HepG2 (cell line): Measurements from ENCODE around the gene ZFHX3. TPM values are rescaled to one million over a fixed set of nuclear protein-coding genes. Genes with fewer than 3 reads are reported as not detected.

Source experiments
- BORCS8-MEF2B ChIP-seq: sonication (generic); formaldehyde crosslinking; IDR thresholded peaks from 2 replicates; pipeline ENCODE4 v1.8.0; 2022; ENCODE audit warnings: mild to moderate bottlenecking, missing genetic modification reagents
- CBX2 ChIP-seq, 2 experiments: fragments of 200-600 bp in 1 of 2; sonication (generic); formaldehyde crosslinking in 1 of 2; IDR thresholded peaks; 2 replicates each; pipeline versions ENCODE4 v1.7.0 to v1.8.1; 2018 to 2022; ENCODE audit warnings: low read depth in 2 of 2, low read length in 1 of 2, mild to moderate bottlenecking in 1 of 2, missing genetic modification reagents in 1 of 2
- FOXA1 ChIP-seq, 2 experiments: fragments of 450-650 bp in 1 of 2; sonication (generic) in 1 of 2; formaldehyde crosslinking in 1 of 2; IDR thresholded peaks; 2 replicates each; pipeline versions ENCODE4 v1.4.0 to v1.6.1; 2016 to 2020; ENCODE audit warnings: missing genetic modification reagents in 1 of 2
- HNF4A ChIP-seq: sonication (generic); formaldehyde crosslinking; IDR thresholded peaks from 2 replicates; pipeline ENCODE4 v1.4.0; 2020; ENCODE audit warnings: missing genetic modification reagents
- HNRNPL ChIP-seq: fragments of 200-400 bp; formaldehyde crosslinking; IDR thresholded peaks from 2 replicates; pipeline ENCODE4 v1.6.1; 2017; ENCODE audit warnings: mild to moderate bottlenecking, low read depth, low read length
- KDM3A ChIP-seq: IDR thresholded peaks from 2 replicates; pipeline ENCODE4 v1.6.1; 2018; ENCODE audit warnings: low read depth, missing compliant biosample characterization
- MBD4 ChIP-seq: IDR thresholded peaks from 2 replicates; pipeline ENCODE4 v1.6.1; 2012; ENCODE audit warnings: low read length, inconsistent platforms, borderline replicate concordance
- STAG1 ChIP-seq: sonication (generic); formaldehyde crosslinking; IDR thresholded peaks from 2 replicates; pipeline ENCODE4 v1.4.0; 2020; ENCODE audit warnings: missing genetic modification reagents
- TOPORS ChIP-seq: sonication (generic); formaldehyde crosslinking; IDR thresholded peaks from 2 replicates; pipeline ENCODE4 v1.8.0; 2023; ENCODE audit warnings: mild to moderate bottlenecking, missing genetic modification reagents
- ZNF34 ChIP-seq: sonication (generic); formaldehyde crosslinking; IDR thresholded peaks from 2 replicates; pipeline ENCODE4 v1.4.0; 2020; ENCODE audit warnings: mild to moderate bottlenecking, missing genetic modification reagents, borderline replicate concordance
- ZNF616 ChIP-seq: sonication (generic); formaldehyde crosslinking; IDR thresholded peaks from 2 replicates; pipeline ENCODE4 v1.5.0; 2020; ENCODE audit warnings: low read depth, mild to moderate bottlenecking, missing genetic modification reagents
- ZNF747 ChIP-seq: sonication (generic); formaldehyde crosslinking; IDR thresholded peaks from 2 replicates; pipeline ENCODE4 v1.8.1; 2023; ENCODE audit warnings: missing genetic modification reagents, mild to moderate bottlenecking, borderline replicate concordance
- polyA plus RNA-seq, 8 experiments: library from polyadenylated mRNA; depleted of rRNA in 3 of 8; stranded (reverse) in 7 of 8; unstranded in 1 of 8; fragments of >200 nt; fragmentation: Illumina TruSeq in 4 of 8; extraction: Trizol in 4 of 8; gene quantifications; 2 replicates each; pipeline versions ENCODE4 v1.2.1 to v1.2.3, GENCODE V29; 2011 to 2016; ENCODE audit warnings: low read depth in 4 of 8, missing spikeins in 1 of 8, mixed read lengths in 1 of 8; ENCODE audit not compliant: insufficient read depth in 1 of 8
- total RNA-seq, 5 experiments: library from RNA; depleted of rRNA; stranded (reverse); fragments of >200 nt; fragmentation: Illumina TruSeq; extraction: Trizol; gene quantifications; 2 replicates each; pipeline ENCODE4 v1.2.3, GENCODE V29; 2016; ENCODE audit warnings: low read depth in 1 of 5
- TF ChIP-seq, protein P1 (sequence below): sonication (generic); formaldehyde crosslinking; IDR thresholded peaks from 2 replicates; pipeline ENCODE4 v1.4.0; 2020; ENCODE audit warnings: mild to moderate bottlenecking, missing genetic modification reagents
- TF ChIP-seq, protein P2 (sequence below): sonication (generic); formaldehyde crosslinking; conservative IDR thresholded peaks from 2 replicates; pipeline ENCODE4 v1.4.0; 2020; ENCODE audit warnings: missing genetic modification reagents
- TF ChIP-seq, protein P3 (sequence below): sonication (generic); formaldehyde crosslinking; IDR thresholded peaks from 2 replicates; pipeline ENCODE4 v1.5.0; 2020; ENCODE audit warnings: missing genetic modification reagents, mild to moderate bottlenecking, borderline replicate concordance
- TF ChIP-seq, protein P4 (sequence below): IDR thresholded peaks from 2 replicates; pipeline ENCODE4 v1.6.1; 2016; ENCODE audit warnings: low read depth, missing genetic modification reagents, missing compliant biosample characterization
- TF ChIP-seq, protein P5 (sequence below): sonication (generic); formaldehyde crosslinking; IDR thresholded peaks from 2 replicates; pipeline ENCODE4 v1.8.0; 2023; ENCODE audit warnings: mild to moderate bottlenecking, missing genetic modification reagents

Gene ZFHX3
- total and polyA plus RNA-seq, 2 of the 13 experiments (the other 11 are each of a cell fraction or from before 2014, with no cell fraction given), result 5.0 to 6.0 TPM

DNA sequence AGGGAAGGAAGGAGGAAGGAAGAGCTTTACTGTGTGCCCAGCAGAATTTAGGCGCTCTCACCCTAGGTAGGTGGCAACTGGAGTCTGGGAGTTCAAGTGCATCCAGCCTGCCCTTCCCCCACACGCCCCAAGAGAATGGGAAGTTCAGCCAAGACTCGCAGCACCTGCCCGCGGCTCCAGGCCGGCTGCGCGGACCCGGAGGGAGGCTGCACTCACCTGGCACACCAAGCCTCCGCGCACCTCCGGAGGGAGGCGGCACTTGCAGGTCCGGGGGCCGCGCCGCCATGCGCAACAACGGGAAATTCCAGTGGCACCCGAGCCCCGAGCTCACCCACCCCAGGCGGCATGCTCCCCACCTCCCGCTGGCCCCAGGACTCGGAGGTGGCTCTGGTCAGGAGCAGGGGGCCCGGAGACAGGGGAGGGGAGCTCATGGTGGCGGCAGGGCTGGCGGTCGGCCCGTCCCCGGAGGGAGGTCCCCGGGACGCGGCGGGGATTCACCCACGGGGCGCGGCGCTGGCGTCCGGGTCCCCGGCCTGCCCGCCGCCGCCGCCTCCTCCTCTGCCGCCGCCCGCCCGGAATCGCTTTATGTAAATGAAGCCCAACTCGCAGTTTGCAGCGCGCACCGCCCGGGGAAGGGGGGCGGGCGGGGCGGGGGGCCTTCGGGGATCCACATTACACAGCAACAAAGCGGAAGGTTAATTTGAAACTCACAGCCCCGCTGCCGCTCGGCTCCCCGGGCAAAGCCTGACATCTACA is at the start of gene ZFHX3 (continued):
- TF ChIP-seq, protein P1, sequence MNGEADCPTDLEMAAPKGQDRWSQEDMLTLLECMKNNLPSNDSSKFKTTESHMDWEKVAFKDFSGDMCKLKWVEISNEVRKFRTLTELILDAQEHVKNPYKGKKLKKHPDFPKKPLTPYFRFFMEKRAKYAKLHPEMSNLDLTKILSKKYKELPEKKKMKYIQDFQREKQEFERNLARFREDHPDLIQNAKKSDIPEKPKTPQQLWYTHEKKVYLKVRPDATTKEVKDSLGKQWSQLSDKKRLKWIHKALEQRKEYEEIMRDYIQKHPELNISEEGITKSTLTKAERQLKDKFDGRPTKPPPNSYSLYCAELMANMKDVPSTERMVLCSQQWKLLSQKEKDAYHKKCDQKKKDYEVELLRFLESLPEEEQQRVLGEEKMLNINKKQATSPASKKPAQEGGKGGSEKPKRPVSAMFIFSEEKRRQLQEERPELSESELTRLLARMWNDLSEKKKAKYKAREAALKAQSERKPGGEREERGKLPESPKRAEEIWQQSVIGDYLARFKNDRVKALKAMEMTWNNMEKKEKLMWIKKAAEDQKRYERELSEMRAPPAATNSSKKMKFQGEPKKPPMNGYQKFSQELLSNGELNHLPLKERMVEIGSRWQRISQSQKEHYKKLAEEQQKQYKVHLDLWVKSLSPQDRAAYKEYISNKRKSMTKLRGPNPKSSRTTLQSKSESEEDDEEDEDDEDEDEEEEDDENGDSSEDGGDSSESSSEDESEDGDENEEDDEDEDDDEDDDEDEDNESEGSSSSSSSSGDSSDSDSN (CRISPR knock-in tag), result peak; percentile 88
- TF ChIP-seq TOPORS (CRISPR knock-in tag), result no peak
- TF ChIP-seq, protein P2, sequence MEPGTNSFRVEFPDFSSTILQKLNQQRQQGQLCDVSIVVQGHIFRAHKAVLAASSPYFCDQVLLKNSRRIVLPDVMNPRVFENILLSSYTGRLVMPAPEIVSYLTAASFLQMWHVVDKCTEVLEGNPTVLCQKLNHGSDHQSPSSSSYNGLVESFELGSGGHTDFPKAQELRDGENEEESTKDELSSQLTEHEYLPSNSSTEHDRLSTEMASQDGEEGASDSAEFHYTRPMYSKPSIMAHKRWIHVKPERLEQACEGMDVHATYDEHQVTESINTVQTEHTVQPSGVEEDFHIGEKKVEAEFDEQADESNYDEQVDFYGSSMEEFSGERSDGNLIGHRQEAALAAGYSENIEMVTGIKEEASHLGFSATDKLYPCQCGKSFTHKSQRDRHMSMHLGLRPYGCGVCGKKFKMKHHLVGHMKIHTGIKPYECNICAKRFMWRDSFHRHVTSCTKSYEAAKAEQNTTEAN, result no peak
- TF ChIP-seq ZNF34 (CRISPR knock-in tag), result peak; percentile 53; the same call in 1 of the 2 replicates
- no peak for TF ChIP-seq FOXA1 (IDR thresholded peaks at IDR 0.05)
- TF ChIP-seq FOXA1 (CRISPR knock-in tag; IDR thresholded peaks at IDR 0.05), result no peak
- TF ChIP-seq, protein P3, sequence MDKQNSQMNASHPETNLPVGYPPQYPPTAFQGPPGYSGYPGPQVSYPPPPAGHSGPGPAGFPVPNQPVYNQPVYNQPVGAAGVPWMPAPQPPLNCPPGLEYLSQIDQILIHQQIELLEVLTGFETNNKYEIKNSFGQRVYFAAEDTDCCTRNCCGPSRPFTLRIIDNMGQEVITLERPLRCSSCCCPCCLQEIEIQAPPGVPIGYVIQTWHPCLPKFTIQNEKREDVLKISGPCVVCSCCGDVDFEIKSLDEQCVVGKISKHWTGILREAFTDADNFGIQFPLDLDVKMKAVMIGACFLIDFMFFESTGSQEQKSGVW (CRISPR knock-in tag), result peak; percentile 72; the same call in 1 of the 2 replicates
- TF ChIP-seq MBD4, result no peak
- TF ChIP-seq KDM3A (CRISPR knock-in tag), result peak; percentile 28; the same call in 1 of the 2 replicates
- TF ChIP-seq, protein P4, sequence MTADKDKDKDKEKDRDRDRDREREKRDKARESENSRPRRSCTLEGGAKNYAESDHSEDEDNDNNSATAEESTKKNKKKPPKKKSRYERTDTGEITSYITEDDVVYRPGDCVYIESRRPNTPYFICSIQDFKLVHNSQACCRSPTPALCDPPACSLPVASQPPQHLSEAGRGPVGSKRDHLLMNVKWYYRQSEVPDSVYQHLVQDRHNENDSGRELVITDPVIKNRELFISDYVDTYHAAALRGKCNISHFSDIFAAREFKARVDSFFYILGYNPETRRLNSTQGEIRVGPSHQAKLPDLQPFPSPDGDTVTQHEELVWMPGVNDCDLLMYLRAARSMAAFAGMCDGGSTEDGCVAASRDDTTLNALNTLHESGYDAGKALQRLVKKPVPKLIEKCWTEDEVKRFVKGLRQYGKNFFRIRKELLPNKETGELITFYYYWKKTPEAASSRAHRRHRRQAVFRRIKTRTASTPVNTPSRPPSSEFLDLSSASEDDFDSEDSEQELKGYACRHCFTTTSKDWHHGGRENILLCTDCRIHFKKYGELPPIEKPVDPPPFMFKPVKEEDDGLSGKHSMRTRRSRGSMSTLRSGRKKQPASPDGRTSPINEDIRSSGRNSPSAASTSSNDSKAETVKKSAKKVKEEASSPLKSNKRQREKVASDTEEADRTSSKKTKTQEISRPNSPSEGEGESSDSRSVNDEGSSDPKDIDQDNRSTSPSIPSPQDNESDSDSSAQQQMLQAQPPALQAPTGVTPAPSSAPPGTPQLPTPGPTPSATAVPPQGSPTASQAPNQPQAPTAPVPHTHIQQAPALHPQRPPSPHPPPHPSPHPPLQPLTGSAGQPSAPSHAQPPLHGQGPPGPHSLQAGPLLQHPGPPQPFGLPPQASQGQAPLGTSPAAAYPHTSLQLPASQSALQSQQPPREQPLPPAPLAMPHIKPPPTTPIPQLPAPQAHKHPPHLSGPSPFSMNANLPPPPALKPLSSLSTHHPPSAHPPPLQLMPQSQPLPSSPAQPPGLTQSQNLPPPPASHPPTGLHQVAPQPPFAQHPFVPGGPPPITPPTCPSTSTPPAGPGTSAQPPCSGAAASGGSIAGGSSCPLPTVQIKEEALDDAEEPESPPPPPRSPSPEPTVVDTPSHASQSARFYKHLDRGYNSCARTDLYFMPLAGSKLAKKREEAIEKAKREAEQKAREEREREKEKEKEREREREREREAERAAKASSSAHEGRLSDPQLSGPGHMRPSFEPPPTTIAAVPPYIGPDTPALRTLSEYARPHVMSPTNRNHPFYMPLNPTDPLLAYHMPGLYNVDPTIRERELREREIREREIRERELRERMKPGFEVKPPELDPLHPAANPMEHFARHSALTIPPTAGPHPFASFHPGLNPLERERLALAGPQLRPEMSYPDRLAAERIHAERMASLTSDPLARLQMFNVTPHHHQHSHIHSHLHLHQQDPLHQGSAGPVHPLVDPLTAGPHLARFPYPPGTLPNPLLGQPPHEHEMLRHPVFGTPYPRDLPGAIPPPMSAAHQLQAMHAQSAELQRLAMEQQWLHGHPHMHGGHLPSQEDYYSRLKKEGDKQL (CRISPR knock-in tag), result no peak
- peak; percentile 35; the same call in 1 of the 2 replicates for TF ChIP-seq HNF4A (CRISPR knock-in tag)
- TF ChIP-seq CBX2 (IDR thresholded peaks at IDR 0.05; ENCODE audit: low read depth, low read length), result no peak
- no peak for TF ChIP-seq CBX2 (CRISPR knock-in tag; IDR thresholded peaks at IDR 0.05; ENCODE audit: low read depth)
- TF ChIP-seq HNRNPL, result peak; percentile 77; the same call in 1 of the 2 replicates
- TF ChIP-seq, protein P5, sequence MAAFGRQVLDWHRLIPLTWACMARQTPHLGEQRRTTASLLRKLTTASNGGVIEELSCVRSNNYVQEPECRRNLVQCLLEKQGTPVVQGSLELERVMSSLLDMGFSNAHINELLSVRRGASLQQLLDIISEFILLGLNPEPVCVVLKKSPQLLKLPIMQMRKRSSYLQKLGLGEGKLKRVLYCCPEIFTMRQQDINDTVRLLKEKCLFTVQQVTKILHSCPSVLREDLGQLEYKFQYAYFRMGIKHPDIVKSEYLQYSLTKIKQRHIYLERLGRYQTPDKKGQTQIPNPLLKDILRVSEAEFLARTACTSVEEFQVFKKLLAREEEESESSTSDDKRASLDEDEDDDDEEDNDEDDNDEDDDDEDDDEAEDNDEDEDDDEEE (CRISPR knock-in tag), result no peak; the same call in 1 of the 2 replicates
- peak; percentile 35 for TF ChIP-seq STAG1 (CRISPR knock-in tag)
- no peak for TF ChIP-seq ZNF747 (CRISPR knock-in tag)
- TF ChIP-seq ZNF616 (CRISPR knock-in tag), result 0 out of 2 replicates have a peak, but pooled peaks have one; percentile 55
- peak; percentile 79; the same call in 1 of the 2 replicates for TF ChIP-seq BORCS8-MEF2B (CRISPR knock-in tag)
